WTC11 (cell line): ENCODE data around the gene RBFOX1. TPM values are rescaled to one million over a fixed set of nuclear protein-coding genes. Genes with fewer than 3 reads are reported as not detected.

Experiments used
- ATAC-seq: fragments of 200-7000 bp; cut with Tn5 transposase; 2 replicates; pipeline ENCODE4 v1.10.0; 2021; ENCODE audit warnings: mild to moderate bottlenecking, moderate library complexity
- CTCF ChIA-PET: fragments of 300-600 bp; sonication (Branson Sonifier 250); formaldehyde crosslinking; loops from one replicate; lab custom pipeline; 2021; ENCODE audit warnings: antibody characterized with exemption; lab: Charles Lee
- POLR2A ChIA-PET: fragments of 350-600 bp; sonication (Branson Sonifier 250); formaldehyde crosslinking; loops from one replicate; lab custom pipeline; 2021; ENCODE audit warnings: antibody characterized with exemption; lab: Charles Lee
- DNase-seq: peaks from one replicate; pipeline ENCODE4 v3.0.0; 2021; ENCODE audit warnings: low spot score
- H3K27ac Mint-ChIP-seq: 2 replicates; pipeline ENCODE4 v1.8.0; 2021; ENCODE audit warnings: mixed read lengths
- H3K27me3 Mint-ChIP-seq: 2 replicates; pipeline ENCODE4 v1.8.0; 2021; ENCODE audit warnings: low read depth, mild to moderate bottlenecking, moderate library complexity, mixed read lengths
- H3K36me3 Mint-ChIP-seq: 2 replicates; pipeline ENCODE4 v1.8.0; 2021; ENCODE audit warnings: mixed read lengths
- H3K4me1 Mint-ChIP-seq: 2 replicates; pipeline ENCODE4 v1.8.0; 2022; ENCODE audit warnings: mixed read lengths
- H3K4me3 Mint-ChIP-seq: 2 replicates; pipeline ENCODE4 v1.8.0; 2021; ENCODE audit warnings: mild to moderate bottlenecking, moderate library complexity, mixed read lengths
- H3K9me3 Mint-ChIP-seq: 2 replicates; pipeline ENCODE4 v1.8.0; 2021; ENCODE audit warnings: mixed read lengths
- ATF1 ChIP-seq: sonication (generic); formaldehyde crosslinking; IDR thresholded peaks from 2 replicates; pipeline ENCODE4 v1.8.1; 2023; ENCODE audit warnings: mild to moderate bottlenecking, moderate library complexity, missing genetic modification reagents
- CREM ChIP-seq: sonication (generic); formaldehyde crosslinking; IDR thresholded peaks from 2 replicates; pipeline ENCODE4 v1.8.1; 2022; ENCODE audit warnings: mild to moderate bottlenecking, missing genetic modification reagents, moderate library complexity
- ESRRA ChIP-seq: sonication (generic); formaldehyde crosslinking; IDR thresholded peaks from 2 replicates; pipeline ENCODE4 v1.8.1; 2022; ENCODE audit warnings: mild to moderate bottlenecking, missing genetic modification reagents, borderline replicate concordance
- MXD4 ChIP-seq: fragments of 250-450 bp; sonication (Bioruptor Pico); IDR thresholded peaks from 2 replicates; pipeline ENCODE4 v1.8.0; 2021; ENCODE audit warnings: mild to moderate bottlenecking, moderate library complexity, borderline replicate concordance
- NFATC4 ChIP-seq: fragments of 250-450 bp; sonication (Bioruptor Pico); IDR thresholded peaks from 2 replicates; pipeline ENCODE4 v1.9.0; 2021; ENCODE audit warnings: mild to moderate bottlenecking
- NR2C2 ChIP-seq: sonication (generic); formaldehyde crosslinking; IDR thresholded peaks from 2 replicates; pipeline ENCODE4 v1.8.0; 2022; ENCODE audit warnings: mild to moderate bottlenecking, missing genetic modification reagents
- RORB ChIP-seq: fragments of 250-450 bp; sonication (Bioruptor Pico); IDR thresholded peaks from 2 replicates; pipeline ENCODE4 v1.9.0; 2021; ENCODE audit warnings: mild to moderate bottlenecking
- SMAD3 ChIP-seq: sonication (generic); formaldehyde crosslinking; IDR thresholded peaks from 2 replicates; pipeline ENCODE4 v1.8.0; 2022; ENCODE audit warnings: missing genetic modification reagents, mild to moderate bottlenecking, borderline replicate concordance
- SMAD4 ChIP-seq: sonication (generic); formaldehyde crosslinking; IDR thresholded peaks from 2 replicates; pipeline ENCODE4 v1.8.0; 2022; ENCODE audit warnings: mild to moderate bottlenecking, missing genetic modification reagents
- TCF7 ChIP-seq: sonication (generic); formaldehyde crosslinking; IDR thresholded peaks from 2 replicates; pipeline ENCODE4 v1.8.0; 2022; ENCODE audit warnings: mild to moderate bottlenecking, low read depth, missing genetic modification reagents, moderate library complexity
- TP53 ChIP-seq: sonication (generic); formaldehyde crosslinking; IDR thresholded peaks from 2 replicates; pipeline ENCODE4 v1.8.1; 2023; ENCODE audit warnings: mild to moderate bottlenecking, missing genetic modification reagents
- USF1 ChIP-seq: sonication (generic); formaldehyde crosslinking; IDR thresholded peaks from 2 replicates; pipeline ENCODE4 v1.8.0; 2022; ENCODE audit warnings: mild to moderate bottlenecking, missing genetic modification reagents
- USF2 ChIP-seq: sonication (generic); formaldehyde crosslinking; IDR thresholded peaks from 2 replicates; pipeline ENCODE4 v1.8.1; 2023; ENCODE audit warnings: mild to moderate bottlenecking, missing genetic modification reagents, moderate library complexity
- ZNF121 ChIP-seq: sonication (generic); formaldehyde crosslinking; IDR thresholded peaks from 2 replicates; pipeline ENCODE4 v1.8.0; 2023; ENCODE audit warnings: missing genetic modification reagents
- ZNF138 ChIP-seq: sonication (generic); formaldehyde crosslinking; conservative IDR thresholded peaks from 2 replicates; pipeline ENCODE4 v1.8.1; 2022; ENCODE audit warnings: mild to moderate bottlenecking, moderate library complexity, missing genetic modification reagents
- ZNF425 ChIP-seq: fragments of 250-450 bp; sonication (Bioruptor Pico); conservative IDR thresholded peaks from 2 replicates; pipeline ENCODE4 v1.9.0; 2021; ENCODE audit warnings: mild to moderate bottlenecking
- ZNF671 ChIP-seq: fragments of 250-450 bp; sonication (Bioruptor Pico); IDR thresholded peaks from 2 replicates; pipeline ENCODE4 v1.8.0; 2021; ENCODE audit warnings: mild to moderate bottlenecking
- total RNA-seq: library from RNA; stranded (reverse); gene quantifications from 3 replicates; pipeline ENCODE4 v1.2.3, GENCODE V29; 2021
- TF ChIP-seq, protein P1 (sequence below): sonication (generic); formaldehyde crosslinking; IDR thresholded peaks from 2 replicates; pipeline ENCODE4 v1.8.0; 2023; ENCODE audit warnings: missing genetic modification reagents, mild to moderate bottlenecking, borderline replicate concordance
- TF ChIP-seq, protein P2 (sequence below): sonication (generic); formaldehyde crosslinking; IDR thresholded peaks from 2 replicates; pipeline ENCODE4 v1.8.0; 2023; ENCODE audit warnings: missing genetic modification reagents
- TF ChIP-seq, protein P3 (sequence below): fragments of 250-450 bp; sonication (Bioruptor Pico); IDR thresholded peaks from 2 replicates; pipeline ENCODE4 v1.9.0; 2021; ENCODE audit warnings: moderate library complexity, mild to moderate bottlenecking, inconsistent platforms, borderline replicate concordance
- TF ChIP-seq, protein P4 (sequence below): fragments of 250-450 bp; sonication (Bioruptor Pico); IDR thresholded peaks from 2 replicates; pipeline ENCODE4 v1.9.0; 2021; ENCODE audit warnings: mild to moderate bottlenecking
- TF ChIP-seq, protein P5 (sequence below): sonication (generic); formaldehyde crosslinking; conservative IDR thresholded peaks from 2 replicates; pipeline ENCODE4 v1.8.1; 2023; ENCODE audit warnings: mild to moderate bottlenecking, low read depth, missing genetic modification reagents, moderate library complexity

RBFOX1 gene
- total RNA-seq, 1 experiment from 2014 or later: 1.1 TPM

GRCh38 chr16:7290682-7291081, 42.0 kb upstream of the RBFOX1 start (continued):
- TF ChIP-seq, protein P1, sequence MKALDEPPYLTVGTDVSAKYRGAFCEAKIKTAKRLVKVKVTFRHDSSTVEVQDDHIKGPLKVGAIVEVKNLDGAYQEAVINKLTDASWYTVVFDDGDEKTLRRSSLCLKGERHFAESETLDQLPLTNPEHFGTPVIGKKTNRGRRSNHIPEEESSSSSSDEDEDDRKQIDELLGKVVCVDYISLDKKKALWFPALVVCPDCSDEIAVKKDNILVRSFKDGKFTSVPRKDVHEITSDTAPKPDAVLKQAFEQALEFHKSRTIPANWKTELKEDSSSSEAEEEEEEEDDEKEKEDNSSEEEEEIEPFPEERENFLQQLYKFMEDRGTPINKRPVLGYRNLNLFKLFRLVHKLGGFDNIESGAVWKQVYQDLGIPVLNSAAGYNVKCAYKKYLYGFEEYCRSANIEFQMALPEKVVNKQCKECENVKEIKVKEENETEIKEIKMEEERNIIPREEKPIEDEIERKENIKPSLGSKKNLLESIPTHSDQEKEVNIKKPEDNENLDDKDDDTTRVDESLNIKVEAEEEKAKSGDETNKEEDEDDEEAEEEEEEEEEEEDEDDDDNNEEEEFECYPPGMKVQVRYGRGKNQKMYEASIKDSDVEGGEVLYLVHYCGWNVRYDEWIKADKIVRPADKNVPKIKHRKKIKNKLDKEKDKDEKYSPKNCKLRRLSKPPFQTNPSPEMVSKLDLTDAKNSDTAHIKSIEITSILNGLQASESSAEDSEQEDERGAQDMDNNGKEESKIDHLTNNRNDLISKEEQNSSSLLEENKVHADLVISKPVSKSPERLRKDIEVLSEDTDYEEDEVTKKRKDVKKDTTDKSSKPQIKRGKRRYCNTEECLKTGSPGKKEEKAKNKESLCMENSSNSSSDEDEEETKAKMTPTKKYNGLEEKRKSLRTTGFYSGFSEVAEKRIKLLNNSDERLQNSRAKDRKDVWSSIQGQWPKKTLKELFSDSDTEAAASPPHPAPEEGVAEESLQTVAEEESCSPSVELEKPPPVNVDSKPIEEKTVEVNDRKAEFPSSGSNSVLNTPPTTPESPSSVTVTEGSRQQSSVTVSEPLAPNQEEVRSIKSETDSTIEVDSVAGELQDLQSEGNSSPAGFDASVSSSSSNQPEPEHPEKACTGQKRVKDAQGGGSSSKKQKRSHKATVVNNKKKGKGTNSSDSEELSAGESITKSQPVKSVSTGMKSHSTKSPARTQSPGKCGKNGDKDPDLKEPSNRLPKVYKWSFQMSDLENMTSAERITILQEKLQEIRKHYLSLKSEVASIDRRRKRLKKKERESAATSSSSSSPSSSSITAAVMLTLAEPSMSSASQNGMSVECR (CRISPR knock-in tag): no peak
- TF ChIP-seq, protein P2, sequence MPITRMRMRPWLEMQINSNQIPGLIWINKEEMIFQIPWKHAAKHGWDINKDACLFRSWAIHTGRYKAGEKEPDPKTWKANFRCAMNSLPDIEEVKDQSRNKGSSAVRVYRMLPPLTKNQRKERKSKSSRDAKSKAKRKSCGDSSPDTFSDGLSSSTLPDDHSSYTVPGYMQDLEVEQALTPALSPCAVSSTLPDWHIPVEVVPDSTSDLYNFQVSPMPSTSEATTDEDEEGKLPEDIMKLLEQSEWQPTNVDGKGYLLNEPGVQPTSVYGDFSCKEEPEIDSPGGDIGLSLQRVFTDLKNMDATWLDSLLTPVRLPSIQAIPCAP (CRISPR knock-in tag): no peak
- no peak for TF ChIP-seq NR2C2 (CRISPR knock-in tag)
- TF ChIP-seq, protein P3, sequence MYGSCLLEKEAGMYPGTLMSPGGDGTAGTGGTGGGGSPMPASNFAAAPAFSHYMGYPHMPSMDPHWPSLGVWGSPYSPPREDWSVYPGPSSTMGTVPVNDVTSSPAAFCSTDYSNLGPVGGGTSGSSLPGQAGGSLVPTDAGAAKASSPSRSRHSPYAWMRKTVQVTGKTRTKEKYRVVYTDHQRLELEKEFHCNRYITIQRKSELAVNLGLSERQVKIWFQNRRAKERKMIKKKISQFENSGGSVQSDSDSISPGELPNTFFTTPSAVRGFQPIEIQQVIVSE (CRISPR knock-in tag): no peak
- TF ChIP-seq ATF1 (CRISPR knock-in tag): no peak
- TF ChIP-seq RORB: no peak
- TF ChIP-seq, protein P4, sequence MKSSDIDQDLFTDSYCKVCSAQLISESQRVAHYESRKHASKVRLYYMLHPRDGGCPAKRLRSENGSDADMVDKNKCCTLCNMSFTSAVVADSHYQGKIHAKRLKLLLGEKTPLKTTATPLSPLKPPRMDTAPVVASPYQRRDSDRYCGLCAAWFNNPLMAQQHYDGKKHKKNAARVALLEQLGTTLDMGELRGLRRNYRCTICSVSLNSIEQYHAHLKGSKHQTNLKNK (CRISPR knock-in tag): no peak

DNA sequence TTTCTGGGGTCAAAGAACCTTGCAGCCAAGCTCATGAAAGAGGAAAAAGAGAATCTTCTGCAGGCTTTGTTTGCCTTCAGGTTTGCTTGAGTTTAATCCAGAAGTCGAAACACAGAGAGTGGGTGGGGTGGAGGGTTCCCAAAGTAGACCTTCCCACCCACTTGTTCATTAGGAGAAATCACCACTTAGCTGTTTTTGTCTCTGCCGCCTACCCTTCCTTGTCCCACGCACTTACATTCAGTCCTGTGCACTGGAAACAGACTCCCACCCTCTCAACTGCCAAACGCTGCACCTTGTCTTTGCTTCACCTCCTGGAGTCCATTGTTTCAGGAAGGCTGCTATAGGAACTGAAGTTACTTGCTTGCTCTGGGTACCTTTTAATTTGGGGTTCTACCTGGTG, 38.6 kb upstream of the RBFOX1 start:
- Mint-ChIP-seq H3K27ac (no peak overlapping the region), H3K4me1 (no peaks in the 10 kb centered on the region), H3K27me3 (peaks cover 4% of the 10 kb centered on the region), H3K36me3 (peaks cover 76% of the 10 kb centered on the region), H3K4me3 (no peak overlapping the region), H3K9me3 (peaks cover 87% of the 10 kb centered on the region)
- no peak for ATAC-seq
- TF ChIP-seq USF2 (CRISPR knock-in tag) (no peak), NFATC4 (CRISPR knock-in tag) (no peak), USF1 (CRISPR knock-in tag) (no peak), ZNF671 (CRISPR knock-in tag) (no peak), ESRRA (CRISPR knock-in tag) (no peak), MXD4 (CRISPR knock-in tag) (no peak), ZNF138 (no peak), TP53 (CRISPR knock-in tag) (no peak), SMAD4 (CRISPR knock-in tag) (no peak), ZNF121 (CRISPR knock-in tag) (no peak), TCF7 (CRISPR knock-in tag) (no peak), CREM (CRISPR knock-in tag) (no peak), ZNF425 (no peak), SMAD3 (CRISPR knock-in tag) (no peak)
- TF ChIP-seq, protein P5, sequence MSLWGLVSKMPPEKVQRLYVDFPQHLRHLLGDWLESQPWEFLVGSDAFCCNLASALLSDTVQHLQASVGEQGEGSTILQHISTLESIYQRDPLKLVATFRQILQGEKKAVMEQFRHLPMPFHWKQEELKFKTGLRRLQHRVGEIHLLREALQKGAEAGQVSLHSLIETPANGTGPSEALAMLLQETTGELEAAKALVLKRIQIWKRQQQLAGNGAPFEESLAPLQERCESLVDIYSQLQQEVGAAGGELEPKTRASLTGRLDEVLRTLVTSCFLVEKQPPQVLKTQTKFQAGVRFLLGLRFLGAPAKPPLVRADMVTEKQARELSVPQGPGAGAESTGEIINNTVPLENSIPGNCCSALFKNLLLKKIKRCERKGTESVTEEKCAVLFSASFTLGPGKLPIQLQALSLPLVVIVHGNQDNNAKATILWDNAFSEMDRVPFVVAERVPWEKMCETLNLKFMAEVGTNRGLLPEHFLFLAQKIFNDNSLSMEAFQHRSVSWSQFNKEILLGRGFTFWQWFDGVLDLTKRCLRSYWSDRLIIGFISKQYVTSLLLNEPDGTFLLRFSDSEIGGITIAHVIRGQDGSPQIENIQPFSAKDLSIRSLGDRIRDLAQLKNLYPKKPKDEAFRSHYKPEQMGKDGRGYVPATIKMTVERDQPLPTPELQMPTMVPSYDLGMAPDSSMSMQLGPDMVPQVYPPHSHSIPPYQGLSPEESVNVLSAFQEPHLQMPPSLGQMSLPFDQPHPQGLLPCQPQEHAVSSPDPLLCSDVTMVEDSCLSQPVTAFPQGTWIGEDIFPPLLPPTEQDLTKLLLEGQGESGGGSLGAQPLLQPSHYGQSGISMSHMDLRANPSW (CRISPR knock-in tag): no peak
- TF ChIP-seq, protein P2 (CRISPR knock-in tag): no peak
- no peak for DNase-seq
- POLR2A ChIA-PET: no interaction called here
- CTCF ChIA-PET: no interaction called here
